GM19324 (cell line): ENCODE measurements around the gene TAPBPL.

Experiments used
- ATAC-seq: cut with Tn5 transposase; IDR thresholded peaks from one replicate; pipeline ENCODE4 v1.9.1; 2021; ENCODE audit warnings: mild to moderate bottlenecking, moderate library complexity; ENCODE audit not compliant: unreplicated experiment, low FRiP score

The TAPBPL gene

DNA sequence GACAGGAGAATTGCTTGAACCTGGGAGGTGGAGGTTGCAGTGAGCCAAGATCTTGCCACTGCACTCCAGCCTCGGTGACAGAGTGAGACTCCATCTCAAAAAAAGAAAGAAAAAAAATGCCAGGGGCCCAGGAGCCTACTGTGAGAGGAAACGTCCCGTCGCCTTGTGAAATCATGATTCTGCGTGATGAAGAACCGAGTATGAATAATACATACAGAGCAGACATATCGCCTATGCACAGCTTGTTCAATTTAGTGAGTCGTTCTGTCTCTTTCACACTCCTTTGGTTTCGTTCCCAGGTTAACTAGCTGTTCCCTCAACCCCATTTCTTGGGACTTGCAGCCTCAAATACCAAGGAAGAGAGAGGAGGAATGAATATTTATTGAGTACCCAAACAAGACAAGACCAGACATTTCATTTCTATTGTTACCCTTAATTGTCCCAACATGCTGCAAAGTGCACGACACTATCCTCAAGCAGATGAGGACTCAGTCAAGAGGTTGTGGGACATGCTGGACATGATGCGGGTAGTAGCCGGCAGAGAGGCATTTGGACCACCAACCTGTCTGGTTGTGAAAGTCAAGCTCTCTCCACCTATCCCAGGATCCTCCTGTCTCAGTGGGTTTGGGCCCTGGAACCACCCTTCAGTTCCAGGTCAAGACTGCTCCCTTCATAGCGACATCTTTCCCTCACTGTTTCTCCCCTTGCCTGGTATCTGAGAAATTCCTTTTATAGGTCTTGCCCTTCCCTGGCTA lies 15.7 kb upstream of the TAPBPL start:
- no peak for ATAC-seq

DNA sequence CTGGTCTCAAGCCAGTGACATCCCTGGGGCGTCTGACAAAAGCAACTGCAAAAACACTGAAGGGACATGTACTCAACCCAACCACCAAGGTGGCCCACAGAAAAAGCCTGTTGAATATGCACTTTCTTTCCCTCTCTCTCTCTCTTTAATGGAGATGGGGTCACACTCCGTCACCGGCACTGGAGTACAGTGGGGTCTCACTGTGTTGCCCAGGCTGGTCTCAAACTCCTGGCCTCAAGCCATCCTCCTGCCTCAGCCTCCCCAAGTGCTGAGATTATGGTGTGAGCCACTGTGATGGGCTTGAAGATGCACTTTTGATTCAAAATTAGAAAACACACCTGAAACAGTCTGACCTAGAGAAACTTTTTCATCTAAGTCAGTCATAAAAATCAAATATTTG lies 14.3 kb upstream of the TAPBPL start:
- ATAC-seq = no peak

DNA sequence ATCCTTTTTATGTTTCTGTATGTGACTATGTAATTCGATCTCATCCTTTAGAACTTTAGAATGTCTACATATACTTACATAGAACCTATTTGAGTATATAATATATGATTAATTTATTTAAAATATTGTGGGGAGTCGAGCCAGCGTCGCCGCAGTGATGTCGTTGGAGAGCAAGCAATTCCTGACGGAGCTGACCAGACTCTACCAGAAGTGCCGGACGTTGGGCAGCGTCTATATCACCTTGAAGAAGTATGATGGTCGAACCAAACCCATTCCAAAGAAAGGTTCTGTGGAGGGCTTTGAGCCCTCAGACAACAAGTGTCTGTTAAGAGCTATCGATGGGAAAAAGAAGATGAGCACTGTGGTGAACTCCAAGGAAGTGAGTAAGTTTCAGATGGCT lies 13.5 kb upstream of the TAPBPL start:
- no peak for ATAC-seq

DNA sequence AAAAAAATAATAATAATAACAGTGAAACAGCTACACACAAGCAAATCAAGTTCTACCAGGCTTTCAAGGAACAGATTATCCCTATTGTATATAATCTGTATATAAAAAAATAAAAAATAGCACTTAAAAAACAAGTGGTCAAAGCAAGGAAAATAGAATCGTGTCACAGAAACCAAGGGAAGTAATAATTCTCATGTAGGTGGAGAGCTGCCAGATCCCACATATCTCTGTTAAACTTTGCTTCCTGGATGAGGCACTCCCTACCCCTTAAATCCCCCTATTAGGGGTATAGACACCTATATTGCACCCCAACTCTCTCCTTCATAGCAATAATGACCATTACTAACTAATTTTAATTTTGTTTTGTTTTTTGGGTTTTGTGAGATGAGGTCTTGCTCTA lies 11.5 kb upstream of the TAPBPL start:
- no peak for ATAC-seq

DNA sequence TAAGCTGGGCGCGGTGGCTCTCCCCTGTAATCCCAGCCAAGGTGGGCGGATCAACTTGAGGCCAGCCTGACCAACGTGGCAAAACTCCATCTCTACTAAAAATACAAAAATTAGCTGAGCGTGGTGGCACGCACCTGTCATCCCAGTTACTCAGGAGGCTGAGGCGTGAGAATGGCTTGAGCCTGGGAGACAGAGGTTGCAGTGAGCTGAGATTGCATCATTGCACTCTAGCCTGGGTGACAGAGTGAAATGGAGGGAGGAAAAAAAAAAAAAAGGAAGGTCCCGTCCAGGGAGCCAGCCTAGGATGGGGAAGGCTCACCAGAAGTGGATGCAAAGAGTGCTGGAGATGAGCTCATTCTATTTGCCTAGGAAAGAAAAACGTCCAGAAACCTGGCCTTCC lies 9.0 kb upstream of the TAPBPL start:
- ATAC-seq = no peak

DNA sequence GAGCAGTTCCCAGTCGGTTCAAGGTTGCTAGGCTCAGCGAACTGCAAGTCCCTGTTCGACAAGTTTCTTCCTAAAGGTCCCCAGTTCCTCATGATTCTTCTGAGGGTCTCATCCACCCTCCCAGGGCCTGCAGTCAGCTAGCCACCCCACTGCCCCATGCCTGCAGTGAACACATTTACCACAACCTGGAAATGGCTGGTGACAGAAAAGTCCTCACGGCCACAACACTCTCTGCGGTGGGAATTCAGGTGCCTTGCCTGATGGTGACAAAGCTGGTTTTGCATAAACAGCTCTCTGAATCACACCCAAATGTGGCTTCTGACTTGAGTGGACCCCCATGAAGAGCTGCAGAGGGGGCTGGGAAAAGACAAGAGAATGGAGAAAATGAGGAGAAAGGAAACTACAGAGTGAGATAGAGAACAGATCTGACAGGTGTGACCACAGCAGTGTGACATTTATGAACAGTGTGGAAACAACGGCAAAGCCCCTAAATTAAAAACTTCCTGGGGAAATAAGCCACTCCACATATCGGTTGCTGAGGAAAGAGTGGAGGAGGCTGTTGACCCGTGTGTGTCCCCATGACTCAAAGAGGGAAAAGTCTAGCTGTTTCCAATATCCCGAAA lies 8.4 kb upstream of the TAPBPL start:
- no peak for ATAC-seq

DNA sequence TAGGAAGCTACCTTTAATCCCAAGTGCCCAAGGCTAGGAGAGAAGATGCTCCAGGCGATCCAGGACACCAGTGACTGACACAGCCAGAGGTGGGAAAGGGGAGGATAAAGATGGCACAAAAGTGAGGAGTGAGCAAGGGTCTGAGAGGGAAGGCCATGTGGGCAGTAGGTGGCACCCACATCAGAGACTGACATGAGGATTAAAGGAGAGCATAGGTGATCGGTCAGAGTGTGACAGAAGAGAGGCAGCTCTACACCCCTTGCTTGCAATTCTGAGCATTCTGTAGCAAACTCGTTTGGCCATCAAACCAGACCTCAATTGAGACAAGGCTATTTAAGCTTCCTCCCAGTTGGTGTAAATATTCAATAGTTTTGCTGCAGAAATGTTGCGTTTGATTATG lies 7.8 kb upstream of the TAPBPL start:
- no peak for ATAC-seq

DNA sequence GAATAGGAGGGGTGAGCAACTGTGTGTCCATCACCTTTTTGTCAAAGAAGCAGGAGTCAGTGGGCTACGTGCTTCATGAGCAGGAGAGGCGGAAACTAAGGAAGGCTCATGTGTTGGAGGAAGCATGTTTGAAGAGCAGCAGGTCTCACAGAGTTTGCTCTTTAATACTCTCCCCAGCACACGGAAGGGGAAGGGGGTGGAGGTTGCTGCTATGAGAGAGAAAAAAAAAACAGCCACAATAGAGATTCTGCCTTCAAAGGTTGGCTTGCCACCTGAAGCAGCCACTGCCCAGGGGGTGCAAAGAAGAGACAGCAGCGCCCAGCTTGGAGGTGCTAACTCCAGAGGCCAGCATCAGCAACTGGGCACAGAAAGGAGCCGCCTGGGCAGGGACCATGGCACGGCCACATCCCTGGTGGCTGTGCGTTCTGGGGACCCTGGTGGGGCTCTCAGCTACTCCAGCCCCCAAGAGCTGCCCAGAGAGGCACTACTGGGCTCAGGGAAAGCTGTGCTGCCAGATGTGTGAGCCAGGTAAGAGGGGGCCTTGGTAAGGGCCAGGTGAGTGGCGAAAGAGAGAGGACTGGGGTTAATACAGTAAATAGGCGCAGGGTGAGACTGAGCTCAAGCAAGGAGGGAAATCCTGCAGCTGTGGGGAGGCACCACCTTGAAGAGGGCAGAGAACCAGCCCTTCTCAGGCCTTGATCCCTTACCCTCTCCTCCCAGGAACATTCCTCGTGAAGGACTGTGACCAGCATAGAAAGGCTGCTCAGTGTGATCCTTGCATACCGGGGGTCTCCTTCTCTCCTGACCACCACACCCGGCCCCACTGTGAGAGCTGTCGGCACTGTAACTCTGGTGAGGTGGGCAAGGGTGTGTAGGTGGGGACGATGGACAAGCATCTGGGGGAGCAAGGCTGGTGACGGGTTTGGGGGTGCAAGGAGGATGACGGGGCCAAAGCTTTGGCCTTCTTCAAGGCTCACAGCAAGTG lies 6.8 kb upstream of the TAPBPL start, which contains the start of gene CD27:
CD27 (plus strand) TSS at position 252 of the 985 bp plus-strand sequence; CDS start at position 393, 141 bp downstream.
- ATAC-seq = no peak

DNA sequence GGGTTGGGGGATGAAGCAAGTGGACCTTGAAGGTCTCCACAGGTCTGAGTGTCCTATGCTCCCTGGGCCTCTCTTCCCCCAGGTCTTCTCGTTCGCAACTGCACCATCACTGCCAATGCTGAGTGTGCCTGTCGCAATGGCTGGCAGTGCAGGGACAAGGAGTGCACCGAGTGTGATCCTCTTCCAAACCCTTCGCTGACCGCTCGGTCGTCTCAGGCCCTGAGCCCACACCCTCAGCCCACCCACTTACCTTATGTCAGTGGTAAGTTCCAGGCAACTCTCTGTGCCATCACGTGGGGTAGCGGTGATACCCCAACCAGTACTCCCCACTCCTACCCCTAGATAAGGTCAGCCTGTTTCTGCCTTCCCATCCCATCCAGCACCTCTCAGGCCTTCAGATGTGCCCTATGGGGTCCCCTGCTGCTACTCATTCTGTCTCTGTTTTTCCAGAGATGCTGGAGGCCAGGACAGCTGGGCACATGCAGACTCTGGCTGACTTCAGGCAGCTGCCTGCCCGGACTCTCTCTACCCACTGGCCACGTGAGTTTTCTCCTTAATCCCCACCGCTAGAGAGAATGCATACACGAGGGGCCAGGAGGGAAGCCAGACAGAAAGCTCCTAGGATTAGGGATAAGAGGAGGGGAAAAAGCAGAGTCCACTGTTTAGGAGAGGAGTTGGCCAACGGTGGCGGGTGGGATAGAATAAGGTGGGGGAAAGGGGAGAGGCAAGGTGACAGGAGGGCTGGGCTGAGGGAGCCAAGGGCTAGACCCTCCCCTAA lies 1.6 kb upstream of the TAPBPL start:
- no peak for ATAC-seq

DNA sequence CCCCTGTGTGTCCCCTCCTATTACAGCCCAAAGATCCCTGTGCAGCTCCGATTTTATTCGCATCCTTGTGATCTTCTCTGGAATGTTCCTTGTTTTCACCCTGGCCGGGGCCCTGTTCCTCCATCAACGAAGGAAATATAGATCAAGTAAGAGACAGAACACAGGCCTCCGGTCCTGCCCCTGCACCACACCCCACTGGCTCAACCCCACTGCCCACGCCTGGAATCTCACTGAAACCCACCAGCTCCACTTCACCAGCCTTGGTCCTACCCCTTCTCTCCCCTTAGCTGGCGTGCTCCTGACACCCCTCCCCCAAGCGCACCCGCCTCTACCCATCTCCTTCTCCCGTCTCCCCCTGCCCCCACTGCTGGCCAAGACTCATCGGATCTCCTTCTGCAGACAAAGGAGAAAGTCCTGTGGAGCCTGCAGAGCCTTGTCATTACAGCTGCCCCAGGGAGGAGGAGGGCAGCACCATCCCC lies 934 bp upstream of the TAPBPL start:
- no peak for ATAC-seq

DNA sequence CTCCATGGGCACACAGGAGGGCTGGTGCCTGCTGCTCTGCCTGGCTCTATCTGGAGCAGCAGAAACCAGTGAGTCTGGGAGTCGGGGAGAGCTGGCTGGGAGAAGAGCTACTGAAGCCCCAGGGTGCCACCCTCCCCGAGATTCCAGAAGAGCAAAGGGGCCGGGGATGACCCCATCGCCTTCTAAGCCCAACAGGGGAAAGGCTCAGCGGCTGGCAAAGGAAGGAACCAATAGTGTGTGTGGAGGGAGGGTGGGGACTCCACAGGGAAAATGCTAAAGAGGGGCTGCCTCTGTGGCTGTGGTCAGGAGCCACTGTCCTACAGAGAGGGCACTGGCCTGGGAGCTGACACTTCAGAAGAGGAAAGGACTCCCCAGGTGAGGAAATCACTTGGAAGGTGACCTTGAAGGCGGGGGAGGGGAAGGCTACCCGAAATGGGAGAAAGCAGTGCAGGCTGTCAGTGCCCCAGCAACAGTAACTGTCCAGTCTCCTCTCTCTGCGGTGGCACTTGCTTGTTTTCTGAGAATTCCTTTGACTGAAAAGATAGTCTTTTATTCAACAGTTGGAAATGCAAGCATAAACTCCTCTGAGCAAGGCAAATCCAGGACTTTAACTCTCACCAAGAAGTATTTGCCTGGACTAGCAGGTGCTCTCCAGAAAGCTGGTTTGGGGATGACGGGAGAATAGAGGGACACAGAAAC lies 552 bp downstream of the TAPBPL start:
- peak; percentile 9 for ATAC-seq

DNA sequence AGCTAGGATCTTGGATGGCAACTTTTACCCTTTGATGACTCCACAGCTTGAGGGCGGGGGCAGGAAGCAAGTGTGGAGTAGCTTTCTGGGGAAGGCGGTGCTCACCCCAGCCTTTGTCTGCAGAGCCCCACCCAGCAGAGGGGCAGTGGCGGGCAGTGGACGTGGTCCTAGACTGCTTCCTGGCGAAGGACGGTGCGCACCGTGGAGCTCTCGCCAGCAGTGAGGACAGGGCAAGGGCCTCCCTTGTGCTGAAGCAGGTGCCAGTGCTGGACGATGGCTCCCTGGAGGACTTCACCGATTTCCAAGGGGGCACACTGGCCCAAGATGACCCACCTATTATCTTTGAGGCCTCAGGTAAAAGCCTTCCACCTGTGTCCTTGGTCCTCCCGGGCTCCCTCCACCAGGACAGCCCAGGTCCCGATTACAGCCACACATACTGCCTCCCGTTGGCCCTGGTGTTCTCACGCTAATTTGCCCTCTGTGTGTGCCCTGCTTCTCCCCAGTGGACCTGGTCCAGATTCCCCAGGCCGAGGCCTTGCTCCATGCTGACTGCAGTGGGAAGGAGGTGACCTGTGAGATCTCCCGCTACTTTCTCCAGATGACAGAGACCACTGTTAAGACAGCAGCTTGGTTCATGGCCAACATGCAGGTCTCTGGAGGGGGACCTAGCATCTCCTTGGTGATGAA lies 1.2 kb downstream of the TAPBPL start:
- no peak for ATAC-seq

DNA sequence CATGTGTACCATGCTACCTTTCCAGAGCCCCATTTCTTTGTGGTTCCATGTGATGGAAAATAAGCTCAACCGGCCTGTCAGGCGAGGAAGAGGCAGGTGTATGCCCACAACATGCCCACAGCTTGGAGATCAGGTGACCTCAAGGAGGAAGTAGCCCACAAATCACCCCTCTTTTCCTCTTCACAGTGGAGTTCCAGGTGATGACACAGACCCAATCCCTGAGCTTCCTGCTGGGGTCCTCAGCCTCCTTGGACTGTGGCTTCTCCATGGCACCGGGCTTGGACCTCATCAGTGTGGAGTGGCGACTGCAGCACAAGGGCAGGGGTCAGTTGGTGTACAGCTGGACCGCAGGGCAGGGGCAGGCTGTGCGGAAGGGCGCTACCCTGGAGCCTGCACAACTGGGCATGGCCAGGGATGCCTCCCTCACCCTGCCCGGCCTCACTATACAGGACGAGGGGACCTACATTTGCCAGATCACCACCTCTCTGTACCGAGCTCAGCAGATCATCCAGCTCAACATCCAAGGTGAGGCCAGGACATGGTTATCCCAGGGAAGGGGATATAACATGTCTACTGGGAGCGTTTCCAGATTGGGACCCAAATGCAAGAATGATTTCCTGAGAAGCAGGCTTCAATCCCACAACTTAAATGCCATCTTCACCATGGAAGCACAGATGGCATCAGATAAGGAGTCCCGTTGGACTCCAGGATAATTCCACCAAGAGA lies 5.5 kb downstream of the TAPBPL start:
- ATAC-seq = no peak

DNA sequence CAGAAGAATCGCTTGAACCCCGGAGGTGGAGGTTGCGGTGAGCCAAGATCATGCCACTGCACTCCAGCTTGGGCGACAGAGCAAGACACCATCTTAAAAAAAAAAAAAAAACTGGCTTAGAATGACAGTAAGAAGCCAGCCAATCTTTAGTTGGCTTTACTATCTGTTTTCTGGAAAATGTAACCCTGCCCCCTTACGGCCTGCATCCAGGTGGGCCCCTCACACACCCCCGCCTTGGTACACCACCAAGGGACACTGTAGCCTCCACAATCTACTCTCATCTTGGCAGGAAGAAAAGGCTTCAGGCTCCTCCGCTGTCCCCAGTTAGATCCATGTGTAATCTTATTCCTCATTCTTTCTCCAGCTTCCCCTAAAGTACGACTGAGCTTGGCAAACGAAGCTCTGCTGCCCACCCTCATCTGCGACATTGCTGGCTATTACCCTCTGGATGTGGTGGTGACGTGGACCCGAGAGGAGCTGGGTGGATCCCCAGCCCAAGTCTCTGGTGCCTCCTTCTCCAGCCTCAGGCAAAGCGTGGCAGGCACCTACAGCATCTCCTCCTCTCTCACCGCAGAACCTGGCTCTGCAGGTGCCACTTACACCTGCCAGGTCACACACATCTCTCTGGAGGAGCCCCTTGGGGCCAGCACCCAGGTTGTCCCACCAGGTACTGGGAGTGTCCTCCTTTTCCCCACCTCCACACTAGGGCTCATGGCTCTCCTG lies 6.6 kb downstream of the TAPBPL start:
- no peak for ATAC-seq

DNA sequence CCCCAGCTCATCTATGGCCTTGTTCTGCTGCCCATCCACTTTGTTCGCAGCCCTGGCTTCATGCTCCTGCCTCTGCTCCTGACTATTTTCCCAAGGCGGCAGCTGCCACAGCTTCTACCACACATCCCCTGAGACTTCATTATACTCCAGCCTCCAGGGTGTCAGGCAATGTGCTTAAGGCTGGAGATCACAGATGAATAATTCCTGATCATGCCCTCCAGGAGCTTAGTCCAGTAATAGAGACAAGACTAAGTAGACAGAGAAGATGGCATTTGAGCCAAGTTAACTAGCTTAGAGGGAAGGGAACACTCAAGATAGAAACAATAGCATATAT lies 7.1 kb downstream of the TAPBPL start:
- ATAC-seq = no peak

DNA sequence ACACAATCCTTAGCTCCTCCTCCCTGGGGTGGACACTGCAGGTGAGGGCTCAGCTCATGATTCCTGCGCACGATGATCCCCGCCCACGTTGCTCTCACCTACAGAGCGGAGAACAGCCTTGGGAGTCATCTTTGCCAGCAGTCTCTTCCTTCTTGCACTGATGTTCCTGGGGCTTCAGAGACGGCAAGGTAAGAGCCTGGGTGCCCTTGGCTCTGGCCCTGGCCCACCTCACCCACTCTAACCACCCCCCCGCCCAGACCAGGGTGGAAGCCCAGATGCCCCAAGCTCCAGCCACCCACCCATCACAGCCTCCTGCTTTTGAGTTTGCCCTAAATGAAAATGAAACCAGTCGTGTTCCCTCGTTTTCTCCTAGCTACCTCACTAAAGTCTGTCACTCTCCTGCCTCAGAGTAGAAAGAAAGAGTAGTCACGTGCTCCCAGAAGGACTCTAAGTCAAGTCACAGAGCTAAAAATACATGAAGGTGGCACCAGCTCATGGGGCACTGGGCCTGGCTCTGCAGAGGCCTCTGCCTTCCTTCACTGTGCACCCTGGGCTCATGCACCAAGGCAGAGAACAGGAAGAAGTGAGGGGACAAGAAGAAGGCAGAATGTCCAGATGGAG lies 9.0 kb downstream of the TAPBPL start:
- no peak for ATAC-seq
